HG02884 (cell line): Measurements from ENCODE around the gene GFY.
A peak's percentile ranks its signal among the peaks of the same experiment; 100 is the strongest.
"Not testable (repeated sequence)": the region's sequence is repeated elsewhere in the genome, so short reads cannot be mapped to it uniquely, and the experiment has no call there.

ENCODE experiments used
- ATAC-seq: cut with Tn5 transposase; IDR thresholded peaks from one replicate; pipeline ENCODE4 v1.9.1; 2021; ENCODE audit warnings: mild to moderate bottlenecking, moderate library complexity; ENCODE audit not compliant: unreplicated experiment

GFY gene

DNA sequence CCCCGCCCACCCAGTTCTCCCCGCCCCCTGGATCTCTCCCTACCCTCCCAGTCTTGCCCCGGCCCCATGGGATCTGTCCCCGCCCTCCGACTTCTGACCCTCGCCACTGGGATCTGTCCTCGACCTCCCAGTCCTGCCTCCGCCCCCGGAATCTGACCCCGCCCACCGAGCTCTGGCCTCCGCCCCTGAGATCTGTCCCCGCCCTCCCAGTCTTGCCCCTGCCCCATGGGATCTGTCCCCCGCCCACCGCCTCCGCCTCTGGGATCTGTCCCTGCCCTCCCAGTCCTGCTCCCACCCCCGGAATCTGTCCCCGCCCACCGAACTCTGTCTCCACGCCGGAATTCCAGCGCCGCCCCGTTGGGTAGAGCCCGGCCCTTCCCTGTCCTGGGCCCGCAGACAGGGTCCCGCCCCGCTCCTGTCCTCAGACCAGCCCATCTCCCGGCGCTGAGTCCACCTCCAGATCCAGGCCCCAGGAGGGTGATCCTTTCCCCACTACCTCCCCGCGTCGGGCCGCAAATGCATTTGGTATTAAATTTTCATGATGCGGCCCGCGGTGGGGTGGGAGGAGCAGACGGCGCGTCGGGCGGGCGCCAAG, 17.7 kb downstream of the GFY start:
- ATAC-seq, result peak; percentile 6

GRCh38 chr19:49443366-49444099, 18.3 kb downstream of the GFY start:
- ATAC-seq, result peak; percentile 71

GRCh38 chr19:49444100-49444700, 19.0 kb downstream of the GFY start:
- ATAC-seq, result not testable (repeated sequence)

DNA sequence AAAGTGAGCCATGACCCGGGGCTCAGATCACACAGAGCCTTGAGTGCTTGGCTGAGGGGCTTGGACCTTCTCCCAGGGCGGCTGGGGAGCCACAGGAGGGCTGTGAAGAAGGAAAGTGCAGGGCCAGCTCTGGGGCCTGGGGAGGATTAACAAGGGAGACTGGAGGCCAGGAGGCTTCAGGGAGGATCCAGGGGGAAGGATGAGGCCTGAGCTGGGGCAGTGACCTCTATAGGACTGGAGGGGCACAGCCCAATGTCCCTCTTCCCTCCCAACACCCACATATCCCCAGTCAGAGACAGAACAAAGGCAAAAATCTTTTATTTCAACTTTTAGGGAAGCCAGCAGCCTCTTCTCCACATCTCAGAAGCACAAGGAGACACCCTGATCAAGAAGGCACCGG, 20.8 kb downstream of the GFY start:
- ATAC-seq, result no peak

DNA sequence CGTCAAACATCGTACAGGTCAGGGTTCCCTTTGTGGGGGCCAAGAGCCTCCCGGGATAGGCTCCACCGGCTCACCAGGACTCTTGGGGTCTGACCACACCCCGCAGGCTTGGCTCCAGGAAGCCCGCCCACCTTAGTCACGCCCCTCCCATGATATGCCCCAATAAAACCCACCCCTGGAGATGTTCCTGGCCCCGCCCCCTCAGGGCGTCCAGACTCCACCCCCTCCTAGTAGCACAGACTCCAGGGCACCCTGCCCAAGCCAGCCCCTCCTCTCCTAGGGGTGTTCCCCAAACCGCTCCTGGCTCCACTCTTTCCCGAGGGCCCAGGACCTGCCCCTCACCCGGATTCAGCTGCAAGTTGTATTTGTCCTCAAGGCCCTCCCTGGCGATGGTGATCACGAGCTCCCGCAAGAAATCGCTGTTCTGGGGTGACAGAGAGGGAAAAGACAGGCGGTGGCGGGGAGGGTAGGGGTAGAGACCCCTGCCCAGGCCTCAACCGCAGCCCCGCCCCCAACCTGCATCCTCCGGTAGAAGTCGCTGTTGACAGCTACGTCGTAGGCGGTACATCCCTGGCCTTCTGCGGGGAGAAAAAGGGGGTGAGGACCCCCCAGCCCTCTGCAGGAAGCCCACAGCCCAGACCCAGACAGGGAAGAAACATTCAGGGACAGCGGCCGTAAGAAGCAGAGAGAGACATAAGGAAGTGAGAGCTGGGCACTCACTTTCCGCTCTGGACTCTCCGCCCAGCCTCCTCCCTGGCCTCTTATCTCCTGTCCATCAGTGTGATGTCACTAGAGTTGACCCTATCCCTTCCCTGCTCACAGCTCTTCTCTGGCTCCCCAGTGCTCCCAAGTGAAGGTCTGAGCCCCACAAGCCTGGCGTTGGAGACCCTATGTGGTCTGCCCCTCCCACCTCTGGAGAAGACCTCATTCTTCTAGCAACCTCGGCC, 22.6 kb downstream of the GFY start:
- ATAC-seq, result no peak

- ATAC-seq, result no peak
These were observed 23.2 kb downstream of the GFY start for GRCh38 chr19:49448432-49448786.

DNA sequence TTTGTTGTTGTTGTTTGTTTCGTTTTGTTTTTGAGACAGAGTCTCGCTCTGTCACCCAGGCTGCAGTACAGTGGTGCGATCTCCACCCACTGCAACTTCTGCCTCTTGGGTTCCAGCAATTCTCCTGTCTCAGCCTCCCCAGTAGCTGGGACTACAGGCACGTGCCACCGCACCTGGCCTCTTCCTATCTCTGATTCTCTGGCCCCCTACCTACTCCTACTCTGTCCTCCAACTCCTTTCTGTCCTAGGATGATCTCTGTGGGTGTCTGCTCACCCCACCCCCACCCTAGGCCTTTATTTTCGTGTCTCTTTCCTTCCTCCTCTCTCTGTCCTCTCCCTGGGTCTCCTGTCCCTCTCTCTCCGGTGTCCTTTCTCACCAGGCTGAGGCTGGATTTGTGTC, 25.2 kb downstream of the GFY start:
- ATAC-seq, result no peak

DNA sequence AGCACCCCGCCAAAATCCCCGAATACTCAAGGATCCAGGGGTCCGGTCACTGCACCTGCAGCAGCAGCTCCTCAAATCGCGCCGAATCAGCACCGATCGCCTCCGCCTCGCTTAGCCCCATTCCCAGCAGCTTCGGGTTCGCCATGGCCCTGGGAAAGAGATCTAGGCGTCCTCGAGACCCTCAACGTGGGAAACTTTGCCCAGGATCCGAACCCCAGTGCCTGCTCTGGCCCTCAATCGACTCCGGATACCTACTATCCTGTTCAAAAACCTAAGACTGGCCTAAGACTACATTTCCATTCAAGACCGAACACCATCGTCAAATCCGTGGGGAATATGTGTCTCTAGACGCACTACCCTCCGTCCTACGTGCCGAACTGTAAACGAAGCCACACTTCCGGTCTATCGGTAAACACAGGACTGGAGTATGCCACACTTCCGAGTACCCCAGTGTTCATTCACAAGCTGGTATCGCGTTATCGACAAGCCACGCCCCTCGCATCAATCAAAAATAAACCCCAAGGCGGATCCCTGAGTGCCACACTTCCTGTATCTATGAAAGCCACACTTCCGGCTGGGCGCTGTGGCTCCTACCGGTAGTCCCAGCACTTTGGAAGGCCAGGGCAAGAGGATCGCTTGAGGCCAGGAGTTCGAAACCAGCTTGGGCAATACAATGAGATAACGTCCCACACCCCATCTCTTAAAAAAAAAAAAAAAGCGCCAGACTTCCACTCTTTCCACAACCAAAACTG, 26.4 kb downstream of the GFY start, which contains the start of gene PIH1D1:
Gene PIH1D1, minus strand, starts transcription at position 385 of the 752 bp plus-strand sequence. Its CDS starts 240 bp downstream, at position 145.
- ATAC-seq, result peak; percentile 49

GRCh38 chr19:49453013-49453756, 28.0 kb downstream of the GFY start, which contains the start of gene ALDH16A1:
ALDH16A1 (plus strand) TSS chr19:49453225; CDS start chr19:49453332, 107 bp downstream.
- ATAC-seq, result peak; percentile 77

- ATAC-seq, result no peak
These were observed 28.6 kb downstream of the GFY start for GRCh38 chr19:49453757-49454240.

DNA sequence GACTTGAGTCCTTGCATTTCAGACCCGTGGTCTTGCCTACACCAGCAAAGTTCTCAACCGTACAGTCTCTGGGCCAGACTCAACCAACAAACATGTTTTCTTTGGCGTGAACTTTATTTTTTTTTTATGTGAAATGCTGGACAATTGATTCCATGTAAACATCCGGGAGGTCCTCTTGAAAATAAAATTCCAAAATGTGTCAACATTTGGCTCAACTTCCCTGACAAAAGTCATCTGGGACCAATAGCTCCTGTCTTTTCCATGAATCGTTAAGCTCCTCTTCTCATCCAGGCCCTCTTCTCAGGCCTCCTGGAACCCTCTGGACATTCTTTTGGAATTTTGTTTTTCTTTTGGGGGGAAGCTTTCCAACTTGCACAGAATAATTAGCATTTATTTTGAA, 30.6 kb downstream of the GFY start:
- ATAC-seq, result no peak

- ATAC-seq, result no peak
These were observed 31.1 kb downstream of the GFY start for GRCh38 chr19:49456326-49456725.

- ATAC-seq, result no peak
These were observed 33.3 kb downstream of the GFY start for GRCh38 chr19:49458567-49458903.

- no peak for ATAC-seq
These were observed 34.2 kb downstream of the GFY start for GRCh38 chr19:49459388-49459787.

GRCh38 chr19:49461130-49461529, 35.9 kb downstream of the GFY start:
- not testable (repeated sequence) for ATAC-seq

- no peak for ATAC-seq
These were observed 36.5 kb downstream of the GFY start for GRCh38 chr19:49461656-49462055.

DNA sequence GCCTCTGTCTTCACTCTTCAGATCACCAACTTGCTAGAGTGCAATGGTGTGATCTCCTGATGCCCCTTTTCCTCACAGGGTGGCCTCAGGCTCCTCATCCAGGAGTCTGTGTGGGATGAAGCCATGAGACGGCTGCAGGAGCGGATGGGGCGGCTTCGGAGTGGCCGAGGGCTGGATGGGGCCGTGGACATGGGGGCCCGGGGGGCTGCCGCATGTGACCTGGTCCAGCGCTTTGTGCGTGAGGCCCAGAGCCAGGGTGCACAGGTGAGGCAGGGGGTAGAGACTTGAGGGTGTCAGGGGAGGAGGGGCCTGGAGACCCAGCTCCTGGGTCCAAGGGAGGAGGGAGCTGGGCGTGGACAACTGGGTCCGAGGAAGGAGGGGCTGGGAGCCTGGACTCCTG, 37.3 kb downstream of the GFY start:
- no peak for ATAC-seq

- ATAC-seq, result no peak
These were observed 39.0 kb downstream of the GFY start for GRCh38 chr19:49463960-49464740.

GRCh38 chr19:49465371-49465770, 40.2 kb downstream of the GFY start:
- no peak for ATAC-seq
